ENCODE results near the gene SPTB.

DNA sequence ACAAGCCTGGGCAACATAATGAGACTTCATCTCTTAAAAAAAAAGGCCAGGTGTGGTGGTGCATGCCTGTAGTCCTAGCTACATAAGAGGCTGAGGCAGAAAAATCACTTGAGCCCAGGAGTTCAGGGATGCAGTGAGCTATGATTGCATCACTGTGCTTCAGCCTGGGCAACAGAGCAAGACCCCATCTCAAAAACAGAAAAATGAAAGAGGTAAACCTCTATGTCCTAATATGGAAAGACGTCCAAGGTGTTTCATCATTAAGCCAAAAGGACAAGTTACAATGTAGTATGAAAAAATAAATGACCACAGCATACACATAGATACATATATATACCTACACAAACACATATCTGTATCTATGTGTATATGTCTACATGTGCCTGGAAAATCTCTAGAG, 15.4 kb downstream of the SPTB start:
- TF ChIP-seq CTCF (IDR thresholded peaks at IDR 0.05; ENCODE audit: borderline replicate concordance, extremely low read depth, low read length, poor library complexity, severe bottlenecking): no peak
- TF ChIP-seq EZH2 (IDR thresholded peaks at IDR 0.05; ENCODE audit: borderline replicate concordance, low read depth, low read length, severe bottlenecking): no peak

Data from DND-41 (cell line).